SK-N-SH (cell line): Measurements from ENCODE around the gene LRP2BP. TPM values are rescaled to one million over a fixed set of nuclear protein-coding genes. Genes with fewer than 3 reads are reported as not detected.

Experiments
- CTCF ChIA-PET: fragments of 300-600, 350-600 bp; formaldehyde crosslinking; extraction: SDS; loops from one replicate; lab custom pipeline; 2021; lab: Yijun Ruan, JAX
- POLR2A ChIA-PET: fragments of 350-600 bp; sonication (Branson Sonifier 250); formaldehyde crosslinking; extraction: SDS; loops from one replicate; lab custom pipeline; 2020; ENCODE audit warnings: antibody characterized with exemption, inconsistent platforms; lab: Yijun Ruan, JAX
- DNase-seq: peaks from one replicate; pipeline ENCODE4 v3.0.0; 2012
- H2AFZ ChIP-seq: fragments of 200-600 bp; sonication (generic); 2 replicates; pipeline ENCODE4 v1.8.1; 2016; ENCODE audit warnings: antibody characterized with exemption, mild to moderate bottlenecking, low read depth
- H3F3A ChIP-seq: fragments of 200-600 bp; sonication (generic); replicated peaks from 2 replicates; pipeline ENCODE3; 2016; ENCODE audit warnings: antibody characterized with exemption, mild to moderate bottlenecking; ENCODE audit not compliant: insufficient read depth
- H3K27ac ChIP-seq, 2 experiments: fragments of 200-500 bp in 1 of 2; fragments of 200-600 bp in 1 of 2; sonication (Bioruptor generic) in 1 of 2; sonication (generic), shearing (Covaris generic) in 1 of 2; 2 replicates each; pipeline versions ENCODE4 v1.5.1 to v1.6.1; 2014 to 2016; ENCODE audit warnings: low read depth in 2 of 2, inconsistent platforms in 1 of 2, low read length in 1 of 2, mild to moderate bottlenecking in 1 of 2, mixed read lengths in 1 of 2
- H3K27me3 ChIP-seq: fragments of 200-600 bp; sonication (generic), shearing (Covaris generic); 2 replicates; pipeline ENCODE4 v1.6.1; 2016; ENCODE audit warnings: mixed run types; ENCODE audit not compliant: insufficient read depth
- H3K36me3 ChIP-seq, 2 experiments: fragments of 200-500 bp in 1 of 2; fragments of 200-600 bp in 1 of 2; sonication (Bioruptor generic) in 1 of 2; sonication (generic) in 1 of 2; replicated peaks in 1 of 2; 2 replicates each; pipeline versions ENCODE3 to v1.5.1; 2014 to 2016; ENCODE audit warnings: low read length in 1 of 2, mild to moderate bottlenecking in 1 of 2; ENCODE audit not compliant: insufficient read depth in 2 of 2, control insufficient read depth in 1 of 2
- H3K4me1 ChIP-seq, 2 experiments: fragments of 200-500 bp in 1 of 2; fragments of 200-600 bp in 1 of 2; sonication (Bioruptor generic) in 1 of 2; sonication (generic), shearing (Covaris generic) in 1 of 2; 2 replicates each; pipeline versions ENCODE4 v1.5.1 to v1.6.1; 2014 to 2016; ENCODE audit warnings: low read depth in 1 of 2, low read length in 1 of 2, mixed run types in 1 of 2; ENCODE audit not compliant: insufficient read depth in 2 of 2, control insufficient read depth in 1 of 2
- H3K4me2 ChIP-seq: fragments of 200-600 bp; sonication (generic), shearing (Covaris generic); 2 replicates; pipeline ENCODE4 v1.6.1; 2017; ENCODE audit warnings: mixed run types
- H3K4me3 ChIP-seq, 2 experiments: fragments of 200-500 bp in 1 of 2; fragments of 200-600 bp in 1 of 2; sonication (Bioruptor generic) in 1 of 2; sonication (generic), shearing (Covaris generic) in 1 of 2; 2 replicates each; pipeline versions ENCODE4 v1.5.1 to v1.8.1; 2014 to 2016; ENCODE audit warnings: low read depth in 2 of 2, inconsistent platforms in 1 of 2, low read length in 1 of 2, mild to moderate bottlenecking in 1 of 2, mixed read lengths in 1 of 2, moderate library complexity in 1 of 2
- H3K79me2 ChIP-seq: fragments of 200-600 bp; sonication (generic); 2 replicates; pipeline ENCODE4 v1.8.1; 2017; ENCODE audit warnings: mild to moderate bottlenecking; ENCODE audit not compliant: insufficient read depth
- H3K9ac ChIP-seq: fragments of 200-600 bp; sonication (generic); 2 replicates; pipeline ENCODE4 v1.6.1; 2017; ENCODE audit warnings: mixed run types
- H3K9me2 ChIP-seq: fragments of 200-600 bp; sonication (generic); 2 replicates; pipeline ENCODE4 v1.6.1; 2017; ENCODE audit warnings: mixed run types
- H3K9me3 ChIP-seq: fragments of 200-600 bp; sonication (generic); 2 replicates; pipeline ENCODE4 v1.6.1; 2017; ENCODE audit warnings: mixed run types, mild to moderate bottlenecking, moderate library complexity
- H4K20me1 ChIP-seq: fragments of 200-600 bp; sonication (generic); 2 replicates; pipeline ENCODE4 v1.6.1; 2017; ENCODE audit warnings: mild to moderate bottlenecking, mixed run types; ENCODE audit not compliant: insufficient read depth
- CHD2 ChIP-seq: fragments of 150-350 bp; IDR thresholded peaks from 2 replicates; pipeline ENCODE4 v1.6.1; 2018; ENCODE audit warnings: low read length; ENCODE audit not compliant: partially characterized antibody
- EP300 ChIP-seq, 2 experiments: IDR thresholded peaks; 2 replicates each; pipeline versions ENCODE4 v1.4.0 to v1.6.1; 2012; ENCODE audit warnings: borderline replicate concordance in 1 of 2, low read depth in 1 of 2, low read length in 1 of 2
- GATA2 ChIP-seq: sonication (generic); formaldehyde crosslinking; IDR thresholded peaks from 2 replicates; pipeline ENCODE4 v1.5.0; 2020; ENCODE audit warnings: mild to moderate bottlenecking, missing genetic modification reagents
- IRF3 ChIP-seq: fragments of 150-350 bp; IDR thresholded peaks from 2 replicates; pipeline ENCODE4 v1.6.1; 2016; ENCODE audit warnings: mild to moderate bottlenecking, low read depth, low read length
- MXI1 ChIP-seq: IDR thresholded peaks from 2 replicates; pipeline ENCODE4 v1.6.1; 2012; ENCODE audit warnings: mild to moderate bottlenecking, low read depth, low read length, improper control_type of control experiment
- RCOR1 ChIP-seq: fragments of 150-350 bp; IDR thresholded peaks from 2 replicates; pipeline ENCODE4 v1.6.1; 2017; ENCODE audit warnings: antibody characterized with exemption, low read length
- REST ChIP-seq: IDR thresholded peaks from 2 replicates; pipeline ENCODE4 v1.6.1; 2012; ENCODE audit warnings: mild to moderate bottlenecking, low read depth, low read length, moderate library complexity
- TAF1 ChIP-seq: IDR thresholded peaks from 2 replicates; pipeline ENCODE4 v1.6.1; 2012; ENCODE audit warnings: low read depth, mild to moderate bottlenecking, low read length, moderate library complexity, borderline replicate concordance
- TEAD4 ChIP-seq: IDR thresholded peaks from 2 replicates; pipeline ENCODE4 v1.4.0; 2012; ENCODE audit warnings: mild to moderate bottlenecking, borderline replicate concordance; ENCODE audit not compliant: insufficient read depth
- YY1 ChIP-seq: IDR thresholded peaks from 2 replicates; pipeline ENCODE4 v1.4.0; 2012; ENCODE audit warnings: low read depth, mild to moderate bottlenecking
- polyA plus RNA-seq, 3 experiments: library from polyadenylated mRNA; depleted of rRNA; stranded (reverse); fragments of >200 nt; gene quantifications; 2 replicates each; pipeline ENCODE4 v1.2.3, GENCODE V29; 2012

LRP2BP gene
- polyA plus RNA-seq, 1 of the 3 experiments (the other 2 are of a cell fraction), result 0.30 TPM

GRCh38 chr4:185437809-185438208 is 42.1 kb upstream of the LRP2BP start (continued):
- no peak for TF ChIP-seq IRF3

- Histone ChIP-seq H3K36me3 (no peaks in the 10 kb centered on the region), H3K4me3 (no peak overlapping the region), H3K27me3 (no peaks in the 10 kb centered on the region), H3F3A (no peaks in the 10 kb centered on the region), H3K9me3 (no peaks in the 10 kb centered on the region), H4K20me1 (no peaks in the 10 kb centered on the region), H3K4me2 (no peak overlapping the region), H3K27ac (no peak overlapping the region), H3K9me2 (no peaks in the 10 kb centered on the region), H3K79me2 (no peaks in the 10 kb centered on the region), H2AFZ (no peak overlapping the region), H3K4me1 (no peaks in the 10 kb centered on the region; a peak in 1 of 4 replicates), H3K9ac (no peak overlapping the region)
- CTCF ChIA-PET, result no interaction called here
- POLR2A ChIA-PET, result no interaction called here
- TF ChIP-seq MXI1, result no peak
- TF ChIP-seq TAF1, result no peak
- TF ChIP-seq REST, result no peak
- TF ChIP-seq TEAD4, result no peak
- TF ChIP-seq EP300 (IDR thresholded peaks at IDR 0.05; ENCODE audit: borderline replicate concordance in 1 of 2, low read depth in 1 of 2, low read length in 1 of 2), result no peak
- TF ChIP-seq IRF3, result no peak
- TF ChIP-seq YY1, result no peak
- no peak for TF ChIP-seq CHD2
- no peak for TF ChIP-seq GATA2
- no peak for TF ChIP-seq RCOR1
- DNase-seq, result no peak
Measured at GRCh38 chr4:185435466-185435865, 39.7 kb upstream of the LRP2BP start.
